ENCODE measurements around the gene NRP1.

The NRP1 gene

DNA sequence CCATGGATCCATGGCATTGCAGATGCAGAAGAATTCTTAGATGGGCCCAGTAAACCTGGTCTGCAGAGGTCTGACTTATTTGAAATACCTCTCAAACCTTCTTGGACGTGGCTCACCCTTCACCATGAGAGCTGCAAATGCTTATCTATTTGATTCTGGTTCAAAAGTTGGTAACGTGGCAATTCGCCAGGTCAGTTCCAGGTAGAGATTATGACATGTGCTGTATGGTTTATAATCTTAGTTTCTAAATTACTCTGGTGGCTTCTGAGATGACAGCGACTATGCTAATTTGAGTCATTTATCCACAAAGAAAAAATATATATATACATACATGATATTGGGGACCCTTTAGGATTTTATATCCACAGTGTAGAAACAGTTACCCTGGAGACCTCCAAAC lies 68.8 kb downstream of the NRP1 start:
- Histone ChIP-seq H3K9ac (ENCODE audit: low read depth, low read length) (no peak overlapping the region), H3K4me1 (ENCODE audit: insufficient read depth, low read length) (peaks cover 5% of the 10 kb centered on the region; the same call in 1 of the 2 replicates), H3K9me3 (ENCODE audit: control insufficient read depth, insufficient read depth, low read length) (no peaks in the 10 kb centered on the region), H3K36me3 (ENCODE audit: insufficient read depth, low read length) (no peaks in the 10 kb centered on the region; the same call in 1 of the 2 replicates)

DNA sequence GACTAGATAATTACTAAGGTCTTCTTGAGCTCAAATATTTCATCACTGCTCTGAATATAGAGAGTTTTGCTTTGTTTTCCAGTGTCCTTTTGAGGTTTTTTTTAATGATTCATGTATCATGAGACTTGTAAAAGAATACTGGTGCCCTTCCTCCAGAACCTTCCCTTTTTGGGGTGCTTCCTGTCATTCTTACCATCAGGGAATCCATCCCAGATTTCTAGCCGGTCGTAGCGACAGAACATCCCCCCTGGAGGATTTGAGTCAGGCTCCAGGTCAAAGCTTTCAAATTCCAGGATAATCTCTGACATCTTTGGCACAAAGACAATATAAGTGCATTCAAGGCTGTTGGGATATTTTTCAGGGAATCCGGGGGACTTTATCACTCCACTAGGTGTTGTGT lies 71.0 kb downstream of the NRP1 start:
- Histone ChIP-seq H3K4me1 (ENCODE audit: insufficient read depth, low read length) (peaks cover 12% of the 10 kb centered on the region), H3K9ac (ENCODE audit: low read depth, low read length) (no peak overlapping the region), H3K9me3 (ENCODE audit: control insufficient read depth, insufficient read depth, low read length) (no peaks in the 10 kb centered on the region), H3K36me3 (ENCODE audit: insufficient read depth, low read length) (no peaks in the 10 kb centered on the region; the same call in 1 of the 2 replicates)

DNA sequence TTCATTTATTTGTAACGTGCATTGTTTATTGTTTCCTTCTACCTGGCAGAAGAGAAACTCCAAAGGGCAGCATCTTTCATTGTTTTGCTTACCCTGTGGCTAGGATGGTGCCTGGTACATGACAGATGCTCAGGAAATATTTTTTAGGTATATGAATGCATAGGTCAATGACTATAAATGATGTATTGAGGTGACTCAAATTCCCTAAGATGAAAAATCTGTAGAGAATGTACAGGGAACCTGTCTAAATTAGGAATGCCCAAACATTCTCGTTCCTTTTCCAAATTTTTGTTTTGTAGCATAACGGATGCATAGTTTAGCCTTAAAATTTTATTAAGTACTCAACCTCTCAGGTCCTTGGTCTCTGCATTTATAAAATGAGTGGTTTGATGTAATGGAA lies 71.6 kb downstream of the NRP1 start:
- Histone ChIP-seq H3K9me3 (ENCODE audit: control insufficient read depth, insufficient read depth, low read length) (no peaks in the 10 kb centered on the region), H3K4me1 (ENCODE audit: insufficient read depth, low read length) (peaks cover 14% of the 10 kb centered on the region), H3K36me3 (ENCODE audit: insufficient read depth, low read length) (no peaks in the 10 kb centered on the region; the same call in 1 of the 2 replicates), H3K9ac (ENCODE audit: low read depth, low read length) (no peak overlapping the region)

DNA sequence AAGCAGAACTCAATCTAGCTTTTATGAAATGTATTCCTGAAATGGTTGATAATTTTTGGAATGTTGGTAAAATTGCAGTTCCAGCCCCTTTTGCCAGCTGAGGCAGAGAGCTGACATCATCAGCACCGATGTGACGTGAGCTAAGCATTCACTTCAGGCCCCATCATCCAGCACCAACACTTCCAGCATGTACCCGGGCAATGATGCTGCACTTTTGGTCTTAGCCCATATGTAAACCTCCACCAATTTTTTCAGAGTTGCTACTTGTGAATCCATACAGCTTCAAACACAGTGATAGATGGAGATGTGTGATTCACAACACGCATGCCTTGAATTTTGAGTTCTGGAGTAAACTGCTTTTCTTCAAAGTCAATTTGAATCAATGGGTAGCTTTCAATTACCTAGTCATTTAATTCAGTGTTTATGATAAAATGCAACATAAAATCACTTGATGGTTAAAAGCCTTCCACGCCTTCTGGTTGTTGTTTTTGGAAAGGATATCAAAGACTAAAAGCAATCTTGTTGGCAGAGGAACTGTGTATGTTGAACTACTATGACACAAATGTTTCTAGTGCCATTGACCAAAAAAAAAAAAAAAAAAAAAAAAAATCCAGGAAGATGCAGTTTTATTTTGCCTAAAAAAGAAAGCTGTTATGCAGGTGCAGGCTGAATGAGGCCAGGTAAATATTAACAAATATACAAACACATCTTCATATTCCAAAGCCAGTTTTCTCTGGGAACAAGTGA lies 73.9 kb downstream of the NRP1 start:
- peaks cover 14% of the 10 kb centered on the region for H3K4me1 ChIP-seq (ENCODE audit: insufficient read depth, low read length)
- H3K9ac ChIP-seq (ENCODE audit: low read depth, low read length) = no peak overlapping the region

DNA sequence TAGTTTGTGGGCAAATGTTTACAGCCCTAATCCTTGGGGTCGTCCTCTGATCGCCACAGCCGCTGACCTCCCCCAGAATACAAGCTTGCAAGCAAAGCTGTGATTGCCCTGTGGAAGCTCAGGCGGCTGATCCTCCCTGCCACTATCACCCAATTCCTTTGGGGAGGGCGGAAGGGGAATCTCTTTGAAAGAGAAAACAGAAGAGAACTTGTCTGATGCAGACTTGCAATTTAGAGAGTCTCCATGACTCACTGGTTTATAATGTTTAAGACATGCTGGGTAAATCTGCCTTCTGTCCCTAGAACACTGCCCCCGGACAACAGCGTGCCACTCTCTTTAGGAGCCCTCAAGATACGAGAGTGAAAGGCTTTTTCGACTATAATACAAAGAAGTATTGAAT lies 75.5 kb downstream of the NRP1 start:
- Histone ChIP-seq H3K9ac (ENCODE audit: low read depth, low read length) (no peak overlapping the region), H3K36me3 (ENCODE audit: insufficient read depth, low read length) (no peaks in the 10 kb centered on the region; the same call in none of the 2 replicates), H3K9me3 (ENCODE audit: control insufficient read depth, insufficient read depth, low read length) (no peaks in the 10 kb centered on the region), H3K4me1 (ENCODE audit: insufficient read depth, low read length) (peaks cover 9% of the 10 kb centered on the region)

More for the DNA sequence above, 73.9 kb downstream of the NRP1 start:
- H3K9me3 ChIP-seq (ENCODE audit: control insufficient read depth, insufficient read depth, low read length) = no peaks in the 10 kb centered on the region
- H3K36me3 ChIP-seq (ENCODE audit: insufficient read depth, low read length) = no peaks in the 10 kb centered on the region; the same call in 1 of the 2 replicates

DNA sequence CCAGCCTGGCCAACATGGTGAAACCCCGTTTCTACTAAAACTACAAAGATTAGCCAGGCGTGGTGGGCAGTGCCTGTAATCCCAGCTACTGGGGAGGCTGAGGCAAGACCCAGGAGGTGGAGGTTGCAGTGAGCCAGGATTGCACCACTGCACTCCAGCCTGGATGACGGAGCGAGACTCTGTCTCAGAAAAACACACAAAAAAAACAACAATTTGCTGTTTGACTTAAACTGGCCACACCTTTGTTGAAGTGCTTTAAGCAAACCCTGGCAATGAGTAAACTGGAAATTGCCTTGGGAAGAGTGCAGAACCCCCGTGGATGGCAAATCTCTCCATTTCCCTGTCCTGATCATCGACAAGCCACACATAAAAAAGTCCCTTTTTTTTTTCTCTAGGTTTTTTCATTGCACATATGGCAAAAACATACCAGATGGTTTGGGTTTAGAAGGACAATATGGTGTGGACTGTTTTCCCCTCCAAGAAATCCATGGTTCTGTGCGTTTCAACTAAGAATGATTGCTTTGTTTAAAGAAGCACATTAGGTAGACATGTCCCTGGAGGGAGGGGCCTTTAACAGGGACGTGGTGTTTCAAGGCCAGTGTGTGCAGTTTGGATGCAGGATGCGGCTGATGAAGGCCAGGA lies 76.9 kb downstream of the NRP1 start:
- Histone ChIP-seq H3K9me3 (ENCODE audit: control insufficient read depth, insufficient read depth, low read length) (no peaks in the 10 kb centered on the region), H3K36me3 (ENCODE audit: insufficient read depth, low read length) (peaks cover 5% of the 10 kb centered on the region), H3K9ac (ENCODE audit: low read depth, low read length) (no peak overlapping the region), H3K4me1 (ENCODE audit: insufficient read depth, low read length) (peaks cover 9% of the 10 kb centered on the region)

DNA sequence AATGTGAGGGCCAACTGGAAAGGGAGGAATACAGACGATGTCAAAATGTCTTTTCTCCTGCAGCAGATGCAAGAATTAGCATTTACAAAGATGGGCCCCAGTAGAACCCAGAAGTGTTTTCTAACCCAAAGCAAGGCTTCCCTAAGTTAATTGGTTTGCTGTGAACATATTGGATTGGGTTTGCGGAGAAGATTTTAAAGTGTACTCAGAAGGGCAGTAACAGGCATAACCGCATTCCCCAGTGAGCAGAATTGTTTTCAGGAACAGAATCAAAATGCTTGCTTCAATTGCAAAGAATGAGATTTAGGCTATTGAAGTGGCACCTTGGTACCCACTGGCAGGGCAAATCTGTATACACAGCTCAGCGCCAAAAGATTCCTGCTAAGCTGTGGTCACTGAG lies 78.0 kb downstream of the NRP1 start:
- Histone ChIP-seq H3K9ac (ENCODE audit: low read depth, low read length) (no peak overlapping the region), H3K36me3 (ENCODE audit: insufficient read depth, low read length) (peaks cover 5% of the 10 kb centered on the region), H3K4me1 (ENCODE audit: insufficient read depth, low read length) (peaks cover 9% of the 10 kb centered on the region), H3K9me3 (ENCODE audit: control insufficient read depth, insufficient read depth, low read length) (no peaks in the 10 kb centered on the region)

DNA sequence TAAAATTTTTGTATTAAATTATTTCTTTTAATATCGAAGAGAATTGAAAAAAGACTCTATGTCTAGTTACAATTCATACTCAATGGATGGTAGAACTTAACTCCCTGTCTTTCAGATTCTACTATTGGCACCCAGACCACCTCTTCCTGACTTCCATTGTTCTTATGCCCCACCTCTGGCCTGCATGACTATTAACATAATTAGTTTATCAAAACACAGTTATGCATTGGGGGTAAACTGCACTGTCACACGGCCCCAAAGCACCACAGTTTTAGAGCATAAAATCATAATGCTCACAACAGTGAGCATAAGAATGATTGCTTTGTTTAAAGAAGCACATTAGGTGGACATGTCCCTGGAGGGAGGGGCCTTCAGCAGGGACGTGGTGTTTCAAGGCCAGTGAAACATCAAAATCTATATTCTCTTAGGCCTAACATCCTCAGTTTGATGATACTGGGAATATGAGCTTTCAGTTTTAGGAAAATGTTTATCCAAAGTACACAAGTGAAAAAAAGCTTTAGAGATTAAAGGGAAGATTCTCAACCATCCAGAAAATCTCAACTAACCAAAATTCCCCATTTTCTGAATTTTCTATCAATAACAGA lies 79.8 kb downstream of the NRP1 start:
- peaks cover 5% of the 10 kb centered on the region; the same call in 1 of the 2 replicates for H3K36me3 ChIP-seq (ENCODE audit: insufficient read depth, low read length)
- peaks cover 9% of the 10 kb centered on the region for H3K4me1 ChIP-seq (ENCODE audit: insufficient read depth, low read length)
- no peak overlapping the region for H3K9ac ChIP-seq (ENCODE audit: low read depth, low read length)
- H3K9me3 ChIP-seq (ENCODE audit: control insufficient read depth, insufficient read depth, low read length) = no peaks in the 10 kb centered on the region

DNA sequence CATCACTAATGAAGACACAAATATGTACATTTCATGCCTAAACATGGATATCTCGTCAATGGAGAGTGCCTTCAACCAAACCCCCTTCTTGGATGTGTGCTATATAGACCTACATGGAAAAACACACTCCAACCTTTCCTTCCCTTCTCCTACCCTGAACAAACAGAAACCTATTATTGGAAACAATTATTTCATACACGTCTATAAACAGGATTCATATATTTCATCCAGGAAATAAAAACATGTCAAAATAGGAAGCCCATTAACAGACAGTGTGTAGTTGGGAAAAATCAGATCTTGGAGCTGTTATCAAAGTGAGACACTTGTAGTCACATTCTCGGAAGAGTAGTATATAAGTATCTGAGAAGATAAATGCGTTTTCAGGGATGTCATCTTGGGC lies 81.1 kb downstream of the NRP1 start:
- Histone ChIP-seq H3K9me3 (ENCODE audit: control insufficient read depth, insufficient read depth, low read length) (no peaks in the 10 kb centered on the region), H3K36me3 (ENCODE audit: insufficient read depth, low read length) (peaks cover 5% of the 10 kb centered on the region; the same call in 1 of the 2 replicates), H3K9ac (ENCODE audit: low read depth, low read length) (no peak overlapping the region), H3K4me1 (ENCODE audit: insufficient read depth, low read length) (peaks cover 2% of the 10 kb centered on the region)

DNA sequence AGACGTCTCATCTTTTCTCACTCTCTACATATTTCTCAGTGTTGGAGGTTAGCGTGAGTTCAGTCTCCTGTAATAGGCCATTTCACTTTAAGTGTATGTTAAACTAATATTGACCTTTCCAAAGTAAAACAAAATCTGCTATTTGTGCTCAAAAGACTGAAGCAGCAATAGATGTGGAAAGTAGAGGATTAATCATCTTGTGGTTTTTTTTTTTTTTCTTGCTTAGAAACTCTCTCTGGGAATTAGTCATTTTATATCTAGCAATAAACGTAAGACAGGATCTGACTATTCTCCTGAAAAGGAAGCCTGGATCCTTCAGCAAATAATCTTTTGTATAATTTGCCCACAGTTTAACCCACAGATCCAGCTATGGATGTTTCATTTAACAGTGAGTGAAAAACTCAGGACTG lies 81.7 kb downstream of the NRP1 start:
- H3K4me1 ChIP-seq (ENCODE audit: insufficient read depth, low read length) = no peaks in the 10 kb centered on the region
- peaks cover 5% of the 10 kb centered on the region; the same call in 1 of the 2 replicates for H3K36me3 ChIP-seq (ENCODE audit: insufficient read depth, low read length)
- H3K9me3 ChIP-seq (ENCODE audit: control insufficient read depth, insufficient read depth, low read length) = no peaks in the 10 kb centered on the region
- H3K9ac ChIP-seq (ENCODE audit: low read depth, low read length) = no peak overlapping the region

DNA sequence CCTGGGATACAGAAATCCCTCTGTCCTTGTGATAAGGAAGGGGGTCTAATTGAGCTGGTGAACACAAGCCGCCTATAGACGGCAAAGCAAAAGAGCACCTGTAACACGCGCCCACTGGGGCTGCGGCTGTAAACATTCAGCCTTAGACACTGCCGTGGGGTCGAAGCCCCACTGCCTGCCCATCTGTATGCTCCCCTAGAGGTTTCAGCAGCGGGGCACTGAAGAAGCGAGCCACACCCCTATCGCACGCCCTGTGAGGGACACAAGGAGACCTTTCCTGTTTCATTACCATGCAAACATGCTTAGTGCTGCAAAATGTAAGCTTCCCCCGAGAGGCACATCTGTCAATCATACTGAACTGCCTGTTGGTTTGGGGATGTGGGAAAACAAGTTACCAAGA lies 82.1 kb downstream of the NRP1 start:
- Histone ChIP-seq H3K9me3 (ENCODE audit: control insufficient read depth, insufficient read depth, low read length) (no peaks in the 10 kb centered on the region), H3K36me3 (ENCODE audit: insufficient read depth, low read length) (peaks cover 5% of the 10 kb centered on the region; the same call in 1 of the 2 replicates), H3K9ac (ENCODE audit: low read depth, low read length) (no peak overlapping the region), H3K4me1 (ENCODE audit: insufficient read depth, low read length) (no peaks in the 10 kb centered on the region)

DNA sequence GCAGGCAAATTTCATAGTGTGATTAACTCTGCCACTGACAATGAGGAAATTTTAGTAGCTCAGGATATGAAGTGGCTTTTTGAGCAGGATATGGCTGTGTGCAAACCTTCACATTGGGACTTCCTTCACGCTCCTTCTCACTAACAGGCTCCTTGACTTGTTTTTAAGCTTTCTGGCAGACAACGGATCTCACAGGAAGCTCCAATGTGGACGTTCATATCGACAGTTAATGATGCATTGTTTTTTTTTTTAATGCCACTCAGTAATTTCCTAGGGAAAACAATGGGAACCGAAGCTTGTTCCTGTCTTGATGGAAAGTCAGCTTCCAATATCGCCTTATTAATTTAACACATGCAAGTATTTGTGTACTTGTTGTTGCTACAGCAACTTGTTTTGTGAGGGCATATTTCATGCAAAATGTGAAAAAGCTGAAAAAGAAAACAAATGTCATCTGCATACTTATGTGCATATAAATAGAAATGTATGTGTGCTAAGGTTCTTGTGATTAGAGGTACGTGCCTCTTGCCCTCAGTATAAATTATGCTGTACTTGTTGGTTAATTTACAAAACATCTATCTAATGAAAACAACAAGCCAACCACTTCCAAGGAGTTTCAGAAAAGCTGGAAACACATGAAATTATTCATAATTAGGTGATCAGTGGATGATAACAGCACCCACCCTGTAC lies 84.7 kb downstream of the NRP1 start:
- Histone ChIP-seq H3K9ac (ENCODE audit: low read depth, low read length) (no peak overlapping the region), H3K9me3 (ENCODE audit: control insufficient read depth, insufficient read depth, low read length) (no peaks in the 10 kb centered on the region), H3K4me1 (ENCODE audit: insufficient read depth, low read length) (no peaks in the 10 kb centered on the region)

DNA sequence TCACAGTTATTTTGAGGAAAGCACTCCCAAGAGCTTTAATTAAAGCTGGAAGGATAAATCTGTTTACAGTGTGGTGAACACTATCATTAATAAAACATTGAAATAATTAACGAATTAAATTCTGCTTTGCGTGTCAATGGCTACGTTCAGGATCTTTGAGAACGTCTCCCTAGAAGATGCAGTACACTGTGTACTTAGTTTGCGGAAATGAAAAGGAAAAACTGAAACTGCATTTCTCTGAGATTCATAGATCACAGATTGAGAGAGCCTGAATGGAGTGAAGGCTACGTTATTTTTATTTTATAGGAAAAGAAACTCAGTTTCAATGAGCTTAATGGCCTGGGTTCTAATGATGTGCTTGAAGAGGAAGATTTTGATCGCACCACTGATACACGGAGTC lies 85.3 kb downstream of the NRP1 start:
- Histone ChIP-seq H3K36me3 (ENCODE audit: insufficient read depth, low read length) (peaks cover 5% of the 10 kb centered on the region; the same call in 1 of the 2 replicates), H3K4me1 (ENCODE audit: insufficient read depth, low read length) (no peaks in the 10 kb centered on the region), H3K9me3 (ENCODE audit: control insufficient read depth, insufficient read depth, low read length) (no peaks in the 10 kb centered on the region), H3K9ac (ENCODE audit: low read depth, low read length) (no peak overlapping the region)

More for the DNA sequence above, 84.7 kb downstream of the NRP1 start:
- H3K36me3 ChIP-seq (ENCODE audit: insufficient read depth, low read length) = peaks cover 5% of the 10 kb centered on the region; the same call in 1 of the 2 replicates

DNA sequence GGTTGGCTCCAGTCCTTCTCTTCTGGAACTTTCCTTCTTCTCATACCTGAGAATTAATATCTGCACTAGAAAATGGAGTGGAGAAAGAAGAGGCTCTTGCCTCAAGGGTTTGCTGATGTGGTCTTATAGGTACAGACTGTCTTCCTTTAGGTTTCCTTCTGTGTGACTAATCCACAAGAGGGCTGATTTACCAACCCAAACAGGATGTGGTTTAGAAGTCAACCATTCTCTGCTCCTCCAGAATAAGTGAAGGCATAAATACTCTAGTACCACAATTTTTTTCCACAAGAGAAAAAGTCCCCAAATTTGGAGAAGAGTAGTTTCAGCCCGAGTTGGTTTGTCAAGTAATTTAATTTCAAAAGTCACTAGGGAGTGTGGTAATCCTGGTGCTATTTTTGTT lies 85.8 kb downstream of the NRP1 start:
- Histone ChIP-seq H3K36me3 (ENCODE audit: insufficient read depth, low read length) (peaks cover 5% of the 10 kb centered on the region; the same call in 1 of the 2 replicates), H3K9ac (ENCODE audit: low read depth, low read length) (no peak overlapping the region), H3K4me1 (ENCODE audit: insufficient read depth, low read length) (no peaks in the 10 kb centered on the region), H3K9me3 (ENCODE audit: control insufficient read depth, insufficient read depth, low read length) (no peaks in the 10 kb centered on the region)
